K562 (cell line): Measurements from ENCODE around the gene DDR2. TPM values are rescaled to one million over a fixed set of nuclear protein-coding genes. Genes with fewer than 3 reads are reported as not detected.
A peak's percentile ranks its signal among the peaks of the same experiment; 100 is the strongest.

ENCODE experiments used
- ATAC-seq: fragments of 200-7000 bp; cut with Tn5 transposase; 3 replicates; pipeline ENCODE4 v1.9.1; 2020; ENCODE audit warnings: moderate library complexity
- BruUV-seq: library from RNA; stranded (reverse); fragments of 400-500 nt; replicated peaks from 2 replicates; lab custom pipeline; 2021; lab: Mats Ljungman, UMichigan
- CTCF ChIA-PET: fragments of 300-600 bp; formaldehyde crosslinking; extraction: SDS; loops from one replicate; lab custom pipeline; 2021; ENCODE audit warnings: low intra/inter-chr PET ratio; lab: Yijun Ruan, JAX
- POLR2A ChIA-PET: fragments of 300-600, 350-650 bp; sonication (Branson Sonifier 250); formaldehyde crosslinking; extraction: SDS; loops from one replicate; lab custom pipeline; 2021; ENCODE audit warnings: antibody characterized with exemption, inconsistent platforms; lab: Yijun Ruan, JAX
- DNase-seq, 4 experiments: peaks; one replicate each; pipeline versions ENCODE4 v3.0.0 to v3.0.0-alpha.2; 2011 to 2018; ENCODE audit warnings: low spot score in 3 of 4, mixed read lengths in 3 of 4; ENCODE audit errors: extremely low read depth in 1 of 4
- FAIRE-seq: peaks from 2 replicates; lab custom pipeline; 2011; peaks lifted over from hg19 to GRCh38; lab: Jason Lieb, UNC
- H2AFZ ChIP-seq: 2 replicates; pipeline ENCODE4 v1.6.0; 2011; ENCODE audit warnings: low read depth, low read length, control low read depth, inconsistent platforms
- H3K27ac ChIP-seq: fragments of 200-600 bp; 3 replicates; pipeline ENCODE4 v1.8.0; 2011; ENCODE audit warnings: low read depth, mild to moderate bottlenecking, control low read depth, inconsistent platforms, low read length, moderate library complexity, mixed read lengths; ENCODE audit errors: extremely low read depth
- H3K27me3 ChIP-seq, 2 experiments: fragments of 300-600 bp in 1 of 2; 2 replicates in 1 of 2; 3 replicates in 1 of 2; pipeline versions ENCODE4 v1.6.0 to v1.8.0; 2011; ENCODE audit warnings: inconsistent platforms in 2 of 2, low read length in 2 of 2, mild to moderate bottlenecking in 1 of 2, mixed read lengths in 1 of 2, moderate library complexity in 1 of 2; ENCODE audit not compliant: control insufficient read depth in 2 of 2, insufficient read depth in 2 of 2
- H3K36me3 ChIP-seq: fragments of 300-600 bp; 3 replicates; pipeline ENCODE4 v1.8.0; 2011; ENCODE audit warnings: mild to moderate bottlenecking, low read length, inconsistent platforms; ENCODE audit not compliant: control insufficient read depth, insufficient read depth
- H3K4me1 ChIP-seq, 2 experiments: fragments of 200-600 bp in 1 of 2; replicated peaks in 1 of 2; 2 replicates in 1 of 2; 3 replicates in 1 of 2; pipeline versions ENCODE4 v1.5.1 to v1.8.0; 2011; ENCODE audit warnings: inconsistent platforms in 2 of 2, low read length in 2 of 2, mild to moderate bottlenecking in 1 of 2, mixed read lengths in 1 of 2, moderate library complexity in 1 of 2; ENCODE audit not compliant: control insufficient read depth in 2 of 2, insufficient read depth in 2 of 2
- H3K4me2 ChIP-seq: 2 replicates; pipeline ENCODE4 v1.6.1; 2011; ENCODE audit warnings: low read length, control low read depth, inconsistent platforms, mixed read lengths; ENCODE audit not compliant: insufficient read depth
- H3K4me3 ChIP-seq: fragments of 200-600 bp; sonication (generic), shearing (Covaris generic); 2 replicates; pipeline ENCODE4 v1.5.1; 2016; ENCODE audit warnings: control low read depth, inconsistent platforms
- H3K79me2 ChIP-seq: fragments of 200-600 bp; 3 replicates; pipeline ENCODE4 v1.8.0; 2011; ENCODE audit warnings: low read length, inconsistent platforms; ENCODE audit not compliant: control insufficient read depth, insufficient read depth
- H3K9ac ChIP-seq, 2 experiments: 2 replicates each; pipeline versions ENCODE4 v1.6.0 to v1.6.1; 2011; ENCODE audit warnings: low read depth in 2 of 2, low read length in 2 of 2, control low read depth in 1 of 2, inconsistent platforms in 1 of 2, mild to moderate bottlenecking in 1 of 2, mixed read lengths in 1 of 2; ENCODE audit not compliant: insufficient read depth in 1 of 2
- H3K9me1 ChIP-seq: one replicate; pipeline ENCODE4 v1.6.0; 2011; ENCODE audit warnings: inconsistent platforms, mild to moderate bottlenecking, low read length, moderate library complexity; ENCODE audit not compliant: control insufficient read depth, insufficient read depth
- H3K9me3 ChIP-seq: replicated peaks from 2 replicates; pipeline ENCODE4 v1.5.1; 2011; ENCODE audit warnings: low read depth, low read length, inconsistent platforms; ENCODE audit not compliant: control insufficient read depth, insufficient read depth
- H4K20me1 ChIP-seq: replicated peaks from 2 replicates; pipeline ENCODE4 v1.6.1; 2011; ENCODE audit warnings: low read length, inconsistent platforms, mixed read lengths; ENCODE audit not compliant: control insufficient read depth, insufficient read depth
- ZBTB34 ChIP-seq: fragments of 250-450 bp; sonication (Bioruptor Pico); IDR thresholded peaks from 2 replicates; pipeline ENCODE4 v1.8.0; 2021; ENCODE audit warnings: mild to moderate bottlenecking, moderate library complexity
- ZFPM2 ChIP-seq: fragments of 250-450 bp; sonication (Bioruptor Pico); IDR thresholded peaks from 2 replicates; pipeline ENCODE4 v1.5.1; 2022; ENCODE audit warnings: mild to moderate bottlenecking
- WGBS: fragments of 100-300 bp; shearing (Covaris generic); methylation state at CpG from one replicate; pipeline ENCODE4 v1.1.6; 2016; ENCODE audit warnings: low coverage, mixed read lengths; ENCODE audit not compliant: insufficient coverage; ENCODE audit errors: missing lambda C conversion rate; 5-methylcytosine and 5-hydroxymethylcytosine counted together
- in situ Hi-C: fragments of 300-500 bp; cut with MboI; formaldehyde crosslinking; loops from 4 replicates; pipeline ENCODE4 v1.15.0; 2018; ENCODE audit warnings: inconsistent platforms, mixed read lengths
- intact Hi-C: fragments of 100-400 bp; cut with micrococcal nuclease; formaldehyde crosslinking; loops from 2 replicates; pipeline ENCODE4 v1.14.2; 2022
- polyA plus RNA-seq, 8 experiments: library from polyadenylated mRNA; depleted of rRNA in 4 of 8; stranded (reverse) in 5 of 8; unstranded in 3 of 8; fragments of >200 nt; fragmentation: Nextera tagmentation in 2 of 8; fragmentation: Illumina TruSeq in 1 of 8; extraction: Ambion mirVana in 2 of 8; extraction: Trizol in 1 of 8; gene quantifications; 2 replicates each; pipeline versions ENCODE4 v1.2.1 to v1.2.3, GENCODE V29; 2011 to 2014; ENCODE audit warnings: inconsistent platforms in 1 of 8, missing spikeins in 1 of 8
- total RNA-seq, 7 experiments: library from RNA; depleted of rRNA in 6 of 7; stranded (reverse); fragments of >200 nt in 6 of 7; fragmentation: Illumina TruSeq in 2 of 7; extraction: Trizol in 2 of 7; gene quantifications; 2 replicates each; pipeline versions ENCODE4 v1.2.1 to v1.2.3, GENCODE V29; 2011 to 2021; ENCODE audit warnings: low replicate concordance in 1 of 7
- TF ChIP-seq, protein P1 (sequence below): fragments of 450-650 bp; formaldehyde crosslinking; IDR thresholded peaks from 2 replicates; pipeline ENCODE4 v1.4.0; 2020; ENCODE audit warnings: mild to moderate bottlenecking, mixed read lengths
- TF ChIP-seq, protein P2 (sequence below), 2 experiments: fragments of 250-450 bp in 1 of 2; fragments of 450-650 bp in 1 of 2; sonication (Bioruptor Pico) in 1 of 2; IDR thresholded peaks; 2 replicates each; pipeline versions ENCODE4 v1.6.1 to v1.8.0; 2016 to 2021; ENCODE audit warnings: mild to moderate bottlenecking in 2 of 2, moderate library complexity in 2 of 2, missing compliant biosample characterization in 1 of 2, missing genetic modification characterization in 1 of 2
- TF ChIP-seq, protein P3 (sequence below), 2 experiments: fragments of 450-650 bp; IDR thresholded peaks; 2 replicates each; pipeline ENCODE4 v1.6.1; 2016; ENCODE audit warnings: mild to moderate bottlenecking in 2 of 2, borderline replicate concordance in 1 of 2, low read depth in 1 of 2, moderate library complexity in 1 of 2

The DDR2 gene
- total and polyA plus RNA-seq, 9 of the 15 experiments (the other 6 are each of a cell fraction or from before 2014, with no cell fraction given): 0.36 to 2.0 (median 1.1) TPM

- TF ChIP-seq ZBTB34 (CRISPR knock-in tag) (no peak), ZFPM2 (CRISPR knock-in tag) (no peak)
- TF ChIP-seq, protein P1, sequence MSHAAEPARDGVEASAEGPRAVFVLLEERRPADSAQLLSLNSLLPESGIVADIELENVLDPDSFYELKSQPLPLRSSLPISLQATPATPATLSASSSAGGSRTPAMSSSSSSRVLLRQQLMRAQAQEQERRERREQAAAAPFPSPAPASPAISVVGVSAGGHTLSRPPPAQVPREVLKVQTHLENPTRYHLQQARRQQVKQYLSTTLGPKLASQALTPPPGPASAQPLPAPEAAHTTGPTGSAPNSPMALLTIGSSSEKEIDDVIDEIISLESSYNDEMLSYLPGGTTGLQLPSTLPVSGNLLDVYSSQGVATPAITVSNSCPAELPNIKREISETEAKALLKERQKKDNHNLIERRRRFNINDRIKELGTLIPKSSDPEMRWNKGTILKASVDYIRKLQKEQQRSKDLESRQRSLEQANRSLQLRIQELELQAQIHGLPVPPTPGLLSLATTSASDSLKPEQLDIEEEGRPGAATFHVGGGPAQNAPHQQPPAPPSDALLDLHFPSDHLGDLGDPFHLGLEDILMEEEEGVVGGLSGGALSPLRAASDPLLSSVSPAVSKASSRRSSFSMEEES: no peak
- TF ChIP-seq, protein P2, sequence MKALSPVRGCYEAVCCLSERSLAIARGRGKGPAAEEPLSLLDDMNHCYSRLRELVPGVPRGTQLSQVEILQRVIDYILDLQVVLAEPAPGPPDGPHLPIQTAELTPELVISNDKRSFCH (CRISPR knock-in tag; IDR thresholded peaks at IDR 0.05): no peak
- TF ChIP-seq, protein P2 (tag; IDR thresholded peaks at IDR 0.05): no peak
- TF ChIP-seq, all 486 proteins: peak for 0
Measured at GRCh38 chr1:162753998-162754585, 121.8 kb downstream of the DDR2 start (continued).

- H3K9me3 ChIP-seq: no peaks in the 10 kb centered on the region
- H3K9me1 ChIP-seq: no peaks in the 10 kb centered on the region
- H3K36me3 ChIP-seq: no peaks in the 10 kb centered on the region
- BruUV-seq: no TSS peak
- H3K27me3 ChIP-seq: 0 out of 5 replicates have a peak, but pooled peaks cover 0 to 5% of the 10 kb centered on the region in 2 experiments
- ATAC-seq: peak; percentile 58
- ChIA-PET POLR2A (no interaction called here), CTCF (no interaction called here)
- in situ Hi-C loops: no loop called here
- no peak overlapping the region for H3K27ac ChIP-seq
- H4K20me1 ChIP-seq: no peaks in the 10 kb centered on the region
- DNase-seq: no peak
- no peak for FAIRE-seq
- intact Hi-C loops: no loop called here
- H3K79me2 ChIP-seq: no peaks in the 10 kb centered on the region
- H3K9ac ChIP-seq: no peak overlapping the region
- H3K4me2 ChIP-seq: no peak overlapping the region
- H3K4me3 ChIP-seq: no peak overlapping the region
- WGBS: 27% methylated on average over 3 of the region's 3 CpGs
- H3K4me1 ChIP-seq: no peaks in the 10 kb centered on the region
- no peak overlapping the region for H2AFZ ChIP-seq
- TF ChIP-seq, protein P3, sequence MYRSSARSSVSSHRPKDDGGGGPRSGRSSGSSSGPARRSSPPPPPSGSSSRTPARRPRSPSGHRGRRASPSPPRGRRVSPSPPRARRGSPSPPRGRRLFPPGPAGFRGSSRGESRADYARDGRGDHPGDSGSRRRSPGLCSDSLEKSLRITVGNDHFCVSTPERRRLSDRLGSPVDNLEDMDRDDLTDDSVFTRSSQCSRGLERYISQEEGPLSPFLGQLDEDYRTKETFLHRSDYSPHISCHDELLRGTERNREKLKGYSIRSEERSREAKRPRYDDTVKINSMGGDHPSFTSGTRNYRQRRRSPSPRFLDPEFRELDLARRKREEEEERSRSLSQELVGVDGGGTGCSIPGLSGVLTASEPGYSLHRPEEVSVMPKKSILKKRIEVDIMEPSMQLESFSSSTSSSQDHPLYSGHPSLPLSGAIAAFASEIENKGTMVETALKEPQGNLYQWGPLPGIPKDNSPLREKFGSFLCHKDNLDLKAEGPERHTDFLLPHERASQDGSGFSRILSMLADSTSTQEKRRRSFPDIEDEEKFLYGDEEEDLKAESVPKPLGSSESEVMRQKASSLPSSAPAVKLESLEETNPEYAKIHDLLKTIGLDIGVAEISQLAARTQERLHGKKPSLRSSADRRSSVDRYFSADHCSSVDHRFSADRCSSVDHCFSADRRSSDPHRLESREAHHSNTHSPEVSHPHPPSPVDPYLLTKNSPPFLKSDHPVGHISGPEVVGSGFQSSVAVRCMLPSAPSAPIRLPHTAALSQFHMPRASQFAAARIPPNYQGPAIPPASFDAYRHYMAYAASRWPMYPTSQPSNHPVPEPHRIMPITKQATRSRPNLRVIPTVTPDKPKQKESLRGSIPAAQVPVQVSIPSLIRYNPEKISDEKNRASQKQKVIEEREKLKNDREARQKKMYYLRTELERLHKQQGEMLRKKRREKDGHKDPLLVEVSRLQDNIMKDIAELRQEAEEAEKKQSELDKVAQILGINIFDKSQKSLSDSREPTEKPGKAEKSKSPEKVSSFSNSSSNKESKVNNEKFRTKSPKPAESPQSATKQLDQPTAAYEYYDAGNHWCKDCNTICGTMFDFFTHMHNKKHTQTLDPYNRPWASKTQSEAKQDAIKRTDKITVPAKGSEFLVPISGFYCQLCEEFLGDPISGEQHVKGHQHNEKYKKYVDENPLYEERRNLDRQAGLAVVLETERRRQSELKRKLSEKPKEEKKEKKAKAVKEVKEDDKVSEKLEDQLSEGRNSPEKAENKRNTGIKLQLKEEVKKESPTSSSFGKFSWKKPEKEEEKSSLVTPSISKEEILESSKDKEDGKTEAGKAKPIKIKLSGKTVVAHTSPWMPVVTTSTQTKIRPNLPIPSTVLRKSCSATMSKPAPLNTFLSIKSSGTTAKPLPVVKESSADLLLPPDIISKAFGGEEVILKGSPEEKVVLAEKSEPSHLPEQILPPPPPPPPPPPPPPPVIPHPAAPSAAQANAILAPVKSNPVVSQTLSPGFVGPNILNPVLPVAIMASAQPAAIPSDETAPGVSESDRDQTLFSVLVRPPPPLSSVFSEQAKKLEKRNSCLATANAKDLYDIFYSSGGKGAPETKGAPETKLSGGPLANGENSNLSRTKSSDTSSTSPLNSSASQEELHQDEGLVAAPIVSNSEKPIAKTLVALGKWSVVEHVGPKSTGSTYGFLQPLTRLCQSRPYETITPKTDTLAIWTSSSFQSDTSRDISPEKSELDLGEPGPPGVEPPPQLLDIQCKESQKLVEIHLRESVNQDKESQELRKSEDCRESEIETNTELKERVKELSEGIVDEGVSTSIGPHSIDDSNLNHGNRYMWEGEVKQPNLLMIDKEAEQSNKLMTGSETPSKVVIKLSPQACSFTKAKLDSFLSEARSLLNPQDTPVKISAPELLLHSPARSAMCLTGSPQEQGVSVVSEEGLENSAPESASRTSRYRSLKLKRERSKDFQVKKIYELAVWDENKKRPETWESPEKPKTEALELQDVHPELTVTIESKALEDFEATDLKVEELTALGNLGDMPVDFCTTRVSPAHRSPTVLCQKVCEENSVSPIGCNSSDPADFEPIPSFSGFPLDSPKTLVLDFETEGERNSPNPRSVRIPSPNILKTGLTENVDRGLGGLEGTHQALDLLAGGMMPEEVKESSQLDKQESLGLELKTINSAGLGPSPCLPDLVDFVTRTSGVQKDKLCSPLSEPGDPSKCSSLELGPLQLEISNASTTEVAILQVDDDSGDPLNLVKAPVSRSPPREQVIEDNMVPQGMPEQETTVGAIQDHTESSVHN (IDR thresholded peaks at IDR 0.05; ENCODE audit: borderline replicate concordance in 1 of 2, low read depth in 1 of 2): no peak
Measured at GRCh38 chr1:162755306-162755705, 123.0 kb downstream of the DDR2 start.
